GM12891 (cell line): ENCODE measurements around the gene CGB3.

ENCODE experiments used
- DNase-seq: peaks from one replicate; pipeline ENCODE4 v3.0.0; 2011; ENCODE audit warnings: low spot score; ENCODE audit not compliant: insufficient read length
- FAIRE-seq: peaks from 2 replicates; lab custom pipeline; 2011; peaks lifted over from hg19 to GRCh38; lab: Jason Lieb, UNC
- PAX5 ChIP-seq: IDR thresholded peaks from 2 replicates; pipeline ENCODE4 v1.6.1; 2011; ENCODE audit warnings: low read length, moderate library complexity, mild to moderate bottlenecking; ENCODE audit not compliant: insufficient read depth, severe bottlenecking
- POLR2A ChIP-seq: IDR thresholded peaks from 2 replicates; pipeline ENCODE4 v1.6.1; 2011; ENCODE audit warnings: low read depth, low read length, control low read depth
- POLR2AphosphoS5 ChIP-seq: IDR thresholded peaks from 2 replicates; pipeline ENCODE4 v1.6.1; 2011; ENCODE audit warnings: low read depth, low read length, control low read depth
- POU2F2 ChIP-seq: IDR thresholded peaks from 2 replicates; pipeline ENCODE4 v1.6.1; 2011; ENCODE audit warnings: low read depth, mild to moderate bottlenecking, control low read depth, low read length, moderate library complexity
- SPI1 ChIP-seq: IDR thresholded peaks from 2 replicates; pipeline ENCODE4 v1.6.1; 2011; ENCODE audit warnings: low read depth, low read length, control low read depth
- TAF1 ChIP-seq: IDR thresholded peaks from 2 replicates; pipeline ENCODE4 v1.6.1; 2011; ENCODE audit warnings: low read depth, low read length, control low read depth

Gene CGB3

DNA sequence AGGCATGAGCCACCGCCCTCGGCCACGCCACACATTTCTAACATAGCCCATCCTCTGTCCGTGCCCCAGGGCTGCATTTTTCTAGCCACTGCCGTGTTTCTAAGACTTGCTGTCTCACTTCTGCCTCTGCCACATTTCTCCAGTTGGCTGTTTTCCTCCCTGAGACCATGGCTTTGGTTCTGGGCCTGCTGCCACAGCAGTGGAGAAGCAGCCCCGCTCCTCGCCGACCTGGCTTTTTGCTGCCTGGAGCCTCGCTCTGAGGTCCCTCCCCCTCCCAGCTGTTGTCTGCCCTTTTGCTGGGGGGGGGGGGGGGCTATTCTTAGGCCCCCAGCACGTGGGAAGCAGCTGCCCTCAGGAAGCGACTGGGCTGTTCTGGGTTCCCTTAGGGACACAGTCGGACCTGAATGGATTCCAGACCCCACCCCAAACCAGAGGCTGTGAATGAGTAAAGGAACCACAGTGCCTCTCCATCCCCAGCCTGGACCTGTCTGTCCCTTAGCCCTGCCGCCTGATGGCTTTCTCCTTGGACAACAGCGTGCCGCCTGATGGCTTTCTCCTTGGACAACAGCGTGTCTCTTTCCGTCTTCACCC, 34.3 kb downstream of the CGB3 start:
- TF ChIP-seq SPI1: no peak
- TF ChIP-seq PAX5: no peak
- TF ChIP-seq TAF1: no peak
- TF ChIP-seq POLR2AphosphoS5: no peak
- TF ChIP-seq POU2F2: no peak
- no peak for TF ChIP-seq POLR2A
- FAIRE-seq (no peak), DNase-seq (no peak)

DNA sequence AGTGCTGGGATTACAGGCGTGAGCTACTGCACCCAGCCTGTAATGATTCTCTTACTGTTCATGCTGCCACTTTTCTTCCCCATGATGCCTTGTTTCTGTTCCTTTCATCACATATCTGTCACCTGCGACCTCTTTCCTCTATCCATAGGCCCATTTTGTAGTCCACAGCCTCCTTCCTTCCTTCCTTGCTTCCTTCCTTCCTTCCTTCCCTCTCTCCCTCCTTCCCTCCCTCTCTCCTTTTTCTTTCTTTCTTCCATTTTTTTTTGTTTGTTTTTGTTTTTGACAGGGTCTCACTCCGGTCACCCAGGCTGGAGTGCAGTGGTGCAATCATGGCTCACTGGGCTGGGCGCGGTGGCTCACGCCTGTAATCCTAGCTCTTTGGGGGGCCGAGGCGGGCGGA, 35.3 kb downstream of the CGB3 start:
- TF ChIP-seq POLR2A (no peak), PAX5 (no peak), SPI1 (no peak), POLR2AphosphoS5 (no peak), TAF1 (no peak), POU2F2 (no peak)
- FAIRE-seq (no peak), DNase-seq (no peak)

DNA sequence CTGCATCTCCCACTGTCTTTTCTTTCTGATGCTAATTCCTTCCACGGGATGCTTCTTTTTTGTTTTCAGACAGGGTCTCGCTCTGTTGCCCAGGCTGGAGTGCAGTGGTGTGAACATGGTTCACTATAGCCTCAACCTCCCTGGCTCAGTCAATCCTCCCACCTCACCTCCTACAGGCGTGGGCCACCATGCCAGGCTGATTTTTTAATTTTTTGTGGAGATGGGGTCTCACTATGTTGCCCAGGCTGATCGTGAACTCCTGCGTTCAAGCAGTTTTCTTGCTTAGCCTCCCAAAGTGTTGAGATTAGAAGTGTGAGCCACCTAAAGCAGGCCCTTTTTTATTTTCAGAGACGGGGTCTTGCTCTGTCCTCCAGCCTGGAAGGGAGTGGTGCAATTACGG, 35.8 kb downstream of the CGB3 start:
- no peak for TF ChIP-seq PAX5
- FAIRE-seq (no peak), DNase-seq (no peak)

DNA sequence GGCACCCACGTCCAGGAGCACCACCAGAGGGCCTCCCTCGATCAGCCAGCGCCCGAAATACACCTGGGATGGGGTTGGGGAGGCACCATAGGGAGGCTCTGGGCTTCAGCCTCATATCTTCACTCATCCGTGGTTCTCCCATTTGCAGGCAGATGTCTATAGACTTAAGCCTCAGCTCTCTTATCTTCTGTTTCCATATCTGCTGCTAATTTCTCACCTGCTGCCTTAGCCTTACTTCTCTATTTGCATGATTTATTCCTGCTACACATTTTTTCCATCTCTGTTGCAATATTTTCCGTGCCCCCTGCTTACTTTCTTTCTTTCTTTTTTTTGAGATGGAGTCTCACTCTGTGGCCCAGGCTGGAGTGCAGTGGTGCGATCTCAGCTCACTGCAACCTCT, 36.8 kb downstream of the CGB3 start:
- no peak for TF ChIP-seq PAX5
- TF ChIP-seq POU2F2: no peak
- TF ChIP-seq SPI1: no peak
- TF ChIP-seq TAF1: no peak
- no peak for TF ChIP-seq POLR2A
- TF ChIP-seq POLR2AphosphoS5: no peak
- FAIRE-seq (no peak), DNase-seq (no peak)

DNA sequence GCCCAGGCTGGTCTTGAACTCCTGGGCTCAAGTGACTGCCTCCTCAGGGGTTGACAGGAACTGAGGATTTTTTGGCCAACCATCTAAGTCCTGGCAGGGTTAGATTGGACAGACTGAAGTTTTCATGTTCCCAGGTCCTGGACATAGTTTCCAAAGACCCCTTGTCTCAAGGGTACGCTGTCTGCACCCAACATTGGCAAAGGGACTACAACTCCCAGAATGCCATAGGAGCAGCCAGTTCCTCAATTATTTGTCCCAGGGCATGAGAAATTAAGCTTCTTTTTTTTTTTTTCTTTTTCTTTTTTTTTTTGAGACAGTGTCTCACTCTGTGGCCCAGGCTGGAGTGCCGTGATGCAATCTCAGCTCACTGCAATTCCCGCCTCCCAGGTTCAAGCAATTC, 37.9 kb downstream of the CGB3 start:
- DNase-seq (no peak), FAIRE-seq (no peak)
- TF ChIP-seq SPI1 (peak; percentile 65), POLR2AphosphoS5 (no peak), PAX5 (no peak)

DNA sequence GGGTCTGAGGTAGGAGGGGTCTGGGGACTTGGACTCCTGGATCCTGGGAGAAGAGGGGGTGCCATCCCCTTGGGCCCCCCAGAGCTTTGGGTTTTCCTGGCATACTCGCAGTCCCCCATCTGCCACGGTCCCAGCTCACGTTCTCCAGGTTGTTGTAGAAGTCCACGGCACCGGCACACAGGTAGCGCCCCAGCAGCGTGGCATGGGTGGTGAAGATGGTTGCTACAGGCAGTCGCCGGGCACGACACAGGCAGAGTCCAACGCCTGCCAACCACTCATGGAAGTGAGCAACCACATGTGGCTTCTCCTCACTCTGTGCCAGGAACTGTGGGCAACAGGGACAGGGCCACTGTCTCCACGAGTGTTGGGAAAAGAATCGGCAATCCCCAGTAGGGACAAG, 38.4 kb downstream of the CGB3 start:
- TF ChIP-seq PAX5: no peak
- TF ChIP-seq POU2F2: no peak
- TF ChIP-seq POLR2A: no peak
- TF ChIP-seq TAF1: no peak
- no peak for TF ChIP-seq SPI1
- no peak for TF ChIP-seq POLR2AphosphoS5
- DNase-seq (no peak), FAIRE-seq (no peak)

DNA sequence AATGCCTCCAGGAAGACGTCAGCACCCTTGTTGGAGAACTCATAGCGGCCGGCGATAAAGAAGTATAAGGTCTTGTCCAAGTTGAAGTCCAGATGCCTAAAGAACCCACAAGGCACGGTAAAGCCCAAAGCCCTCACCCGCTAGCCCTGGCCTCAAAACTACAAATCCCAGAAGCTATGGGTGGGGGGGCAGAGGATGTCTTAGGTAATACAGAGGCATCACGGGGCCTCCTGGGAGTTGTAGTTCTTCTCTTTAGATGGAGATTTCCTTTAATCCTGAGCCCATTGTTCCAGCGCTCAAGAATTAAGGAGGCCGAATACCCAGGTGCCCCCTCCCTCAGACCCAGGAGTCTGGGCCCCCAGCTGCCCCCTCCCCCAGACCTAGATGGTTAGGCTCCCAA, 41.9 kb downstream of the CGB3 start:
- TF ChIP-seq POLR2A (no peak), POLR2AphosphoS5 (no peak), TAF1 (no peak), SPI1 (no peak), POU2F2 (no peak), PAX5 (no peak)
- no peak for FAIRE-seq

DNA sequence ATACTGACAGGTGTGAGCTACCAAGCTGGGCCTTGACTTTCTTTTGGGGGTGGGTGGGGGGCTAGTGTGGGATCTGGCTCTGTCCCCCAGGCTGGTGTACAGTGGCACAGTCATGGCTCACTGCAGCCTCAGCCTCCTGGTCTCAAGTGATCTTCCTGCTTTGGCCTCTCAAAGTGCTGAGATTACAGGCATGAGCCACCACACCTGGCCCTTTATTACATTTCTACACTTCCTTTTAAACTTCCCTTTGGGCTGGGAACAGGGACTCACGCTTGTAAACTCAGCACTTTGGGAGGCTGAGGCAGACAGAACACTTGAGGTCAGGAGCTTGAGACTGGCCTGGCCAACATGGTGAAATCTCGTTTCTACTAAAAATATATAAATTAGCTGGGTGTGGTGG, 47.1 kb downstream of the CGB3 start:
- FAIRE-seq (no peak), DNase-seq (no peak)
- TF ChIP-seq POLR2AphosphoS5: no peak
- TF ChIP-seq SPI1: no peak
- no peak for TF ChIP-seq POLR2A
- TF ChIP-seq POU2F2: no peak
- no peak for TF ChIP-seq TAF1
- TF ChIP-seq PAX5: no peak

More for the DNA sequence above, 41.9 kb downstream of the CGB3 start:
- DNase-seq: no peak

DNA sequence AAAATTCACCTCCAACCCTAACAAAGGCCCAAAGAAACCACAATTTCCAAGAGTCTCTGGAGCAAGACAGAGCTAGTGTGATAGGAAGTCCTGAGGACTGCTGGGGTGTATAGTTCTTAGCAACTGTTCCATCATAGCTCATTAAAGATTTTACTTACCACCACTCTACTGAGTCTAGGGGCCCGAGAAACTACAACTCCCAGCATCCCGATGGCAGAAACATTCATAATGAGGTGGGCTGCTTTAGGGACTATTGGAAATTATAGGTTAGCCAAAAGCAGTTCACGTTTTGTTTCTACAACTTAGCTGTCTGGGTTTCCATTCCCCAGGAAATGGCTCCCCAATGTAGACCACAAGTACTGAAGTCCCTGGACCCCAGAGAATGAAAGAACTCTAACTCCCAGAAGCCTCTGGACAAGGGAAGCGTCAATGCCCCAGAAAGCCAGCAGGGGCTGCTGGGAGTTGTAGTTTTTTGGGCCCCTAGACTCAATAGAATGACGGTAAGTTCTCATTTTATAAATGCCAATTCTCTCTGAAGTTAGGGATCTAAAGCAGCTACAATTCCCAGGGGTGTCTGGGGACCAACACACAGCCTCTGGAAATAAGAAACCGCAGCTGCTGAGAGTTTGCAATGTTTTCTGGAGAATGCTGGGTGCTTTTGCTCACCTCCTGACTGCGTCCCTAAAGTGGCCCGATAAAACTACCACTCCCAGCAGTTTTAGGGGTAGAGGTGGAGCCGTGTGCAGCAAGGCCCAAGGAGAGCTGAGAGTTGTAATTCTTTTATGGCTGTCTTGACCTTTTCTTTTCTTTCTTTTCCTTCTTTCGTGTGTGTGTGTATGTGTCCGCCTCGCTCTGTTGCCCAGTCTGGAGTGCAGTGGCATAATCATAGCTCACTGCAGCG, 47.9 kb downstream of the CGB3 start:
- no peak for TF ChIP-seq SPI1
- TF ChIP-seq POLR2A: no peak
- no peak for TF ChIP-seq TAF1
- no peak for TF ChIP-seq PAX5
- TF ChIP-seq POU2F2: no peak
- no peak for TF ChIP-seq POLR2AphosphoS5
- peak; percentile 5 for FAIRE-seq

More for the DNA sequence above, 47.9 kb downstream of the CGB3 start:
- DNase-seq: no peak
